GM12865 (cell line): ENCODE measurements around the gene LACTBL1.
A peak's percentile ranks its signal among the peaks of the same experiment; 100 is the strongest.
"Not testable (repeated sequence)": the region's sequence is repeated elsewhere in the genome, so short reads cannot be mapped to it uniquely, and the experiment has no call there.

ENCODE experiments used
- DNase-seq: peaks from one replicate; pipeline ENCODE4 v3.0.0; 2010; ENCODE audit warnings: low read depth
- H3K4me3 ChIP-seq: 2 replicates; pipeline ENCODE4 v1.5.1; 2011; ENCODE audit warnings: mild to moderate bottlenecking, low read depth, low read length, control low read depth
- TF ChIP-seq, protein P1 (sequence below): IDR thresholded peaks from 2 replicates; pipeline ENCODE4 v1.5.1; 2011; ENCODE audit warnings: low read length, control low read depth, low read depth, inconsistent platforms; ENCODE audit not compliant: insufficient read depth; ENCODE audit errors: missing control alignments

The LACTBL1 gene

DNA sequence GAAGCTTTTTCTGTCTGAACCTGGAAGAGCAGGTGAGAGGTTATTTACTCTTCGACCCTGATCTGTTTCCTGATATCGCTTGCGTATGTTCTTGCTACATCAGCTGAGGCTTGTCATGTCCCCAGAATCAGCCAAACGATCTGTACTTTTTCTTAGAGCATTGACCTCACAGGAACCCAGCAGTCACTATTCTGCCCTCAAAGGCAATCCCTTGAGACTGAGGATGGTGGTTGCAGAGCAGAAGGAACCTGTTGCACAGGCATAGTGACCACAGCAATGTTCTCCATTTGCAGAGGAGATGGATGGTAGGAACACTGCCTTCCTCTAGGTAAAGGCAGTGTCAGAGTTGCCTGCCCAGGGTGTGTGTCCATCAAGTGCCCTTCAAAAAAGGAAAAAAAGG lies 11.3 kb upstream of the LACTBL1 start:
- DNase-seq, result no peak
- no peak overlapping the region for H3K4me3 ChIP-seq
- TF ChIP-seq, protein P1, sequence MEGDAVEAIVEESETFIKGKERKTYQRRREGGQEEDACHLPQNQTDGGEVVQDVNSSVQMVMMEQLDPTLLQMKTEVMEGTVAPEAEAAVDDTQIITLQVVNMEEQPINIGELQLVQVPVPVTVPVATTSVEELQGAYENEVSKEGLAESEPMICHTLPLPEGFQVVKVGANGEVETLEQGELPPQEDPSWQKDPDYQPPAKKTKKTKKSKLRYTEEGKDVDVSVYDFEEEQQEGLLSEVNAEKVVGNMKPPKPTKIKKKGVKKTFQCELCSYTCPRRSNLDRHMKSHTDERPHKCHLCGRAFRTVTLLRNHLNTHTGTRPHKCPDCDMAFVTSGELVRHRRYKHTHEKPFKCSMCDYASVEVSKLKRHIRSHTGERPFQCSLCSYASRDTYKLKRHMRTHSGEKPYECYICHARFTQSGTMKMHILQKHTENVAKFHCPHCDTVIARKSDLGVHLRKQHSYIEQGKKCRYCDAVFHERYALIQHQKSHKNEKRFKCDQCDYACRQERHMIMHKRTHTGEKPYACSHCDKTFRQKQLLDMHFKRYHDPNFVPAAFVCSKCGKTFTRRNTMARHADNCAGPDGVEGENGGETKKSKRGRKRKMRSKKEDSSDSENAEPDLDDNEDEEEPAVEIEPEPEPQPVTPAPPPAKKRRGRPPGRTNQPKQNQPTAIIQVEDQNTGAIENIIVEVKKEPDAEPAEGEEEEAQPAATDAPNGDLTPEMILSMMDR, result no peak

DNA sequence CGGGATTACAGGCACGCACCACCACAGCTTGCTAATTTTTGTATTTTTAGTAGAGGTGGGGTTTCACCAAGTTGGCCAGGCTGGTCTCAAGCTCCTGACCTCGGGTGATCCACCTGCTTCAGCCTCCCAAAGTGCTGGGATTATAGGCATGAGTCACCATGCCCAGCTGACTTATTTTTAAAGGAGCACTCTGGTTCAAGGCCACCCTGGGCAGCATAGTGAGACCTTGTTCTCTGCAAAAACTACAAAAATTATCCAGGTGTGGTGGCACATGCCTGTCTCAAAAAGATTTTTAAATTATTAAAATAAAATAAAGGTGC lies 7.8 kb upstream of the LACTBL1 start:
- DNase-seq, H3K4me3 ChIP-seq: not testable (repeated sequence)

DNA sequence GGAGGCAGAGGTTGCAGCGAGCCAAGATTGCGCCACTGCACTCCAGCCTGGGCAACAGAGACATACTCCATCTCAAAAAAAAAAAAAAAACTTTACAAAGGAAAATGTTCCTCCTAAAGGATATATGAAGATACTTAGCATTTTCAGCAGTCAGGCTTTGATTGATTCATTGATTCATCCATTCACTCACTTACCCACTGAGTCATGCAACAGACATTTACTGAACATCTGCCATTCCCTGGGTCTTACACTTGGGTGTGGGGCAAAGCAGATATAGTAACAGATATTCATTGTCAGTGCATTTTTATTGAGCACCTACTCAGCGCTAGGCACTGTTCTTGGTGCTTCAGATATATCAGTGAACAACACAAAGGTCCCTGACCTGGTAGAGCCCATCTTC lies 5.6 kb upstream of the LACTBL1 start:
- no peak for DNase-seq
- TF ChIP-seq, protein P1, result no peak

DNA sequence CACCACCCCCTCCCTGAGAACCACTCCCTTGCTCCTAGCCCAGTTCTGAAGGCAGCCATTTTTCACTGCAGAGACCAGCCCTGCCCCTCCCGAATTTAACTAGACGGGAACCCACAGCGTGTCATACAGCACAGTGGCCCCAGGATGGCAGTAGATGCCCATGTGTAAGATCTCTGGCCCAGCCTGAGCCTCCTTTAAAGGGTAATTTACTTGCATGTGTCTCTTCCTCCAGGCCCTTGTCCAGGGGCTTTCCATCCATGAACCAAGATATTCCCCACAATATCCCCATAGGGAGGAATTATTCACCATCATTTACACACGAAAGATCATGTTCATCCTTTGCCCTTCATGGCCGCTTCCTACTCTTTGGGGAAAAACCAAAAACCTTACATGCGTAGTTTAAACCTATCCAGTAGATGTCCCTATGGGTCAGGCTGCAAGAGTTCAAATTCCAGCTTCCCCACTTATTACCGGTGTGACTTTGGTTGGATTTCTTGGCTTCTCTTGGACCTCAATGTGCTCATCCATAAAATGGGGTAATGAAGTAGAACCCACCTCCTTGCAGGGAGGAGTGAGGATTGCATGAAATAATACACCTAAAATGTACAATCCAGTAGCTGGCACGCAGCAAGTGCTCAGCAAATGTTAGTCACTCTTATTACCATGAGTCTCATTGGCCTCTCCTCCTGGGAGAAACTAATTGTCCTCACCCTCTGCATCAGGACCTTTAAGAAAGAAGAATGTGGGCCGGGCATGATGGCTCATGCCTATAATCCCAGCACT lies 4.0 kb upstream of the LACTBL1 start:
- TF ChIP-seq, protein P1, result peak; percentile 85
- peak; percentile 86 for DNase-seq
- H3K4me3 ChIP-seq, result no peak overlapping the region

More for the DNA sequence above, 5.6 kb upstream of the LACTBL1 start:
- H3K4me3 ChIP-seq, result no peak overlapping the region

DNA sequence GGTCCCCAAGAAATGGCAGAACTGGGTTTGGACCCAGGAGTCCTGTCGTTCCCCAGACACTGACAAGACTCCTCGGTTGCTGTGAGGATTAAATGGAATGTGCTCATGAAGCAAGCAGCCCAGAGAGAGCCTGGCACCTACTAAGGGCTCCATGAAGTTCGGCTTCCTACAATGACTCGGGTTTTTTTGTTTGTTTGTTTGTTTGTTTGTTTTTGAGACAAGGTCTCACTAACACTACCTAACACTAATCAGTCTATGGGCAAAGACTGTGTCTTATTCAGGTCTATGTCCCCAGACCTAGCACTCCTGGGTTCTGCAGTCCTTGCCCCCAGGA lies 3.4 kb upstream of the LACTBL1 start:
- no peak for DNase-seq
- H3K4me3 ChIP-seq, result no peak overlapping the region
- TF ChIP-seq, protein P1, result no peak

DNA sequence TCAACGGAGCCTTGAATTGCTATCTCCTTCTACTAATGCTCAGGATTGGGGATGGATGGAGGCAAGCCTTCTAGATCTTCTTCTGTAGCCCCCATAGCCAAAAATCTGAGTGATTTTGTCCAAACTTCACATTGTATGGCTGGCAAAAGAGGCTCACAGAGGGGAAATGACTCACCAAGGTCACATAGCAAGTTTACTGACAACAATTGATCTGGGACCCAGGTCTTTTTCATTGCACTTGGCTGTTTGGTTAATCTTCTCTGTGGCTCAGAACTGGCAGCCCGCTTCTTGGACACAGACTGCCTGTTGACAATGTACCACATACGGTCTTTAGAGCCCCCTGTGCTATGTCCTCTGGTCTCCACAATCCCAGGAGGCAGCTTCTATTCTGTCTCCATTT lies 3.0 kb upstream of the LACTBL1 start:
- H3K4me3 ChIP-seq, result no peak overlapping the region
- DNase-seq, result no peak
- TF ChIP-seq, protein P1, result no peak

DNA sequence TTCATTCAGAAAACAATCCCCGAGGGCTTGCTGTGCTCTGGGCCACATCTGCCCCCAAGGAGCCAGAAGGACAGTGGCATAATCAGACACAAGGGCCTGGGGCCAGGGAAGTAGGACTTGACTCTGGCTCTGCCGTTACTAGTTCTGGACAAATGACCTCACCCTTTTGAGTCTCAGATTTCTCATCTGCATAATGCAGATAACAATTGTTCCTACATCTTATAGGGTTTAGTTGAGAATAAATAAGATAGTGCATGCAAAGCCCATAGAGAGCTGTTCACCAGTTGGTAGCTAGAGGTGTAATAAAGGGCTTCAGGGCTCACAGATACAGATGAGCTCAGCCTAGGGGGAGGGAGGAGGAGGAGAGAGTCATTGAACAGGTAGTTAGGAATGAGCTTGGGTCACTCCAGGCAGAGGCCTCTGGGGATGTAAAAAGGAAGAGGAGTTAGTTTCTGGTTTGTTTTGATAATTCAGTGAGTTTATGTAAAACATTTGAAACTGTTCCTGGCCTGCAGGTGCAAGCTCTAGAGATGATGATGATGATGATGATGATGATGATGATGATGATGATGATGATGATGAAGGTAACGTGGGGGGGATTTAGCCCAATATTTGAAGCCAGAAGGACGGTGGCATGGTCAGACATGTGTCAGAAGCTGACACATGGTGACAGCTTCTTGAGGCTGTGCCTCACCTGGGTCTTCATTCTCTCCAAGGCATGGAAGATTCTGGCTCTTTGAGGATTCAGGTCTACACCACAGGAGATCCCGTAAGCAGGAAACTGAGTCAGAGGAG lies 858 bp downstream of the LACTBL1 start:
- H3K4me3 ChIP-seq, result no peak overlapping the region
- TF ChIP-seq, protein P1, result no peak
- DNase-seq, result no peak
